ENCODE data around the gene ABCA4. TPM values are rescaled to one million over a fixed set of nuclear protein-coding genes. Genes with fewer than 3 reads are reported as not detected.

The ABCA4 gene
- total and polyA plus RNA-seq, 8 donors = 0.08 to 1.2 (median 0.37) TPM; not detected in 5

DNA sequence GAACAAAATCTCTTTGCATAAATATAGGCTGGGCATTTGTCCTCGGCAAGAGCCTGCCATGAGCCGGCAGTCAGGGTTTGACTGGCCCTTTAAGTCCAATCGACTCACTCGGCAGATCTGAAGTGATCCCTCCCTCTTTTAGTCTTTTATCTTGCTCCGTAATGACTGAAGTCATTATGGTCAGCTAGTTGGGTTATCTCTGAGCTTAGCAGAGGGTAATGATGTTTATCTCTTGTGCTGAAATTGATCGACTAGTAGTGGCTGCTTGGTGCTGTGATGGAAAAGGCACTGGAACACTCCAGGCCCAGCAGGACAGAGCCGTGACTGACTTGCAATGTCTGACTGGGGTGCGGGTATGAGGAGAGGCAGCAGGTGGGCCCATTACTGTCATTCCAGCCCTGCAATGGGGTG is 468 bp upstream of the ABCA4 start:
- TF ChIP-seq, protein P1, sequence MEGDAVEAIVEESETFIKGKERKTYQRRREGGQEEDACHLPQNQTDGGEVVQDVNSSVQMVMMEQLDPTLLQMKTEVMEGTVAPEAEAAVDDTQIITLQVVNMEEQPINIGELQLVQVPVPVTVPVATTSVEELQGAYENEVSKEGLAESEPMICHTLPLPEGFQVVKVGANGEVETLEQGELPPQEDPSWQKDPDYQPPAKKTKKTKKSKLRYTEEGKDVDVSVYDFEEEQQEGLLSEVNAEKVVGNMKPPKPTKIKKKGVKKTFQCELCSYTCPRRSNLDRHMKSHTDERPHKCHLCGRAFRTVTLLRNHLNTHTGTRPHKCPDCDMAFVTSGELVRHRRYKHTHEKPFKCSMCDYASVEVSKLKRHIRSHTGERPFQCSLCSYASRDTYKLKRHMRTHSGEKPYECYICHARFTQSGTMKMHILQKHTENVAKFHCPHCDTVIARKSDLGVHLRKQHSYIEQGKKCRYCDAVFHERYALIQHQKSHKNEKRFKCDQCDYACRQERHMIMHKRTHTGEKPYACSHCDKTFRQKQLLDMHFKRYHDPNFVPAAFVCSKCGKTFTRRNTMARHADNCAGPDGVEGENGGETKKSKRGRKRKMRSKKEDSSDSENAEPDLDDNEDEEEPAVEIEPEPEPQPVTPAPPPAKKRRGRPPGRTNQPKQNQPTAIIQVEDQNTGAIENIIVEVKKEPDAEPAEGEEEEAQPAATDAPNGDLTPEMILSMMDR (IDR thresholded peaks at IDR 0.05) = no peak
- TF ChIP-seq POLR2AphosphoS5 (IDR thresholded peaks at IDR 0.05) (no peak), EP300 (IDR thresholded peaks at IDR 0.05) (no peak), POLR2A (IDR thresholded peaks at IDR 0.05) (no peak)

DNA sequence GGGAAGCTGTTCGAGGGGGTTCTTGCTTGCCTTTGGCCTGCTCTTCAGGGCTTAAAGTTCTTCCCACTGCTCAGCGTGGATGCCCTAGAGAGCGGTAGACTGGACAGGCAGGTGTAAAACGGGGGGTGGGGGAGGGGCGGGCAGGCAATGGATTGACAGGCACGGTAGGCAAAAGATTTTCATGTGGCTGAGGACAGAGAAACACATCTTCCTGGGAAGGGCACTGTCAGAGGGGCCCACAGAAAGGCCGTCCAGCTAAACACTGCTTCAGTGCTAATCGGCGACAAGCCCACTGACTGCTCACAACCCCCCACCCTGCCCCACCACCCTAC is 412 bp downstream of the ABCA4 start:
- intact Hi-C loops (cut with DNase I; ENCODE audit: low total_unique reads) = no loop called here
- Histone ChIP-seq H3K27me3 (peaks cover 0 to 5% (median 0%) of the 10 kb centered on the region in 3 donors), H3K4me3 (no peak overlapping the region), H3K9me3 (no peaks in the 10 kb centered on the region), H3K4me1 (no peaks in the 10 kb centered on the region), H3K36me3 (no peaks in the 10 kb centered on the region), H3K27ac (no peak overlapping the region)
- WGBS, 5 donors = 73 to 89% (median 79%) methylated on average over 9 of the region's 9 CpGs
- TF ChIP-seq EP300 (IDR thresholded peaks at IDR 0.05) (no peak), POLR2A (IDR thresholded peaks at IDR 0.05) (no peak), POLR2AphosphoS5 (IDR thresholded peaks at IDR 0.05) (no peak)
- TF ChIP-seq, protein P1 (IDR thresholded peaks at IDR 0.05) = no peak
- DNase-seq = no peak

More for the DNA sequence above, 468 bp upstream of the ABCA4 start:
- no peaks in the 10 kb centered on the region for H3K4me1 ChIP-seq
- no peak overlapping the region for H3K4me3 ChIP-seq
- no peaks in the 10 kb centered on the region for H3K9me3 ChIP-seq
- intact Hi-C loops (cut with DNase I; ENCODE audit: low total_unique reads) = no loop called here
- H3K27me3 ChIP-seq = peaks cover 0 to 5% (median 0%) of the 10 kb centered on the region in 3 donors
- no peaks in the 10 kb centered on the region for H3K36me3 ChIP-seq
- 67 to 83% (median 73%) methylated on average over 8 of the region's 8 CpGs for WGBS, 5 donors
- no peak overlapping the region for H3K27ac ChIP-seq
- DNase-seq = no peak

DNA sequence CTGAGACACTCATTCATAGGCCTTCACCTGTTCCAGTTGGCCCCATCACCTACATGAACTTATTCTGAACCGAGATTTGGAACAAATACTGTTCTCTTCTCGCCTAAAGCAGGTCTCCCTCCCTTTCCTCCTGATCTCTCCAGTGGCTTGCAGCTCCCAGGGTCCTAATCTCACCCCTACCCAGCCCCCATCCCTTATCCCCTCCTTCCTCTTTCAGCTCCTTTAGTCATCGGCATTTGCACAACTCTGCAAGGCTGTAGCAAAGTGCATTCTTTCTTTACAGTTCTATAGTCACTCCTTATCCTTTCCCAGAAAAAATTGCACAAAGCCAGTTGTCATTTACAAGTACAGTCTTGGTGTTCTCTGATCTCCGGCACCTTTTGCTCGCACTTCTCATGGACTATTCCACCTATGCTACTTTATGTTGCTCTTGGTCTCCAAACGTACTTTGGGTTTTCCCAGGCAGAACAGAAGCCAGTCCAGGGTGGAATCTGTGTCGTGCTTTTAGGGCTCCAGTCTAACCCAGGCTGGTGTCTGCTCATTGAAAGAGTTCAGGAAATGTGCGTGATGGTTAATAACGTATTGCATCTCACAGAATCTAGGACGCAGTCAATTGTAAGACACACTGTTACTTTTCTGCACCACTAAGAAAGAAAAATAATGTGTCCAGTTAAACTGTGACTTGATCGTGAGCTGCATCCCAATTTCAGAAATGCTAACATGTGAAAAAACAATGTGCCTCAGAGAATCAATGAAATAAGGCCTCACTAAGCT is 965 bp downstream of the ABCA4 start:
- intact Hi-C loops (cut with DNase I; ENCODE audit: low total_unique reads) = no loop called here
- H3K27ac ChIP-seq = no peak overlapping the region
- no peaks in the 10 kb centered on the region for H3K9me3 ChIP-seq
- H3K4me3 ChIP-seq = no peak overlapping the region
- WGBS, 5 donors = 80 to 86% (median 85%) methylated on average over 11 of the region's 11 CpGs
- TF ChIP-seq POLR2A (IDR thresholded peaks at IDR 0.05) = no peak
- TF ChIP-seq, protein P1 (IDR thresholded peaks at IDR 0.05) = no peak
- H3K27me3 ChIP-seq = peaks cover 0 to 5% (median 0%) of the 10 kb centered on the region in 3 donors
- H3K4me1 ChIP-seq = no peaks in the 10 kb centered on the region
- no peaks in the 10 kb centered on the region for H3K36me3 ChIP-seq
- no peak for DNase-seq

DNA sequence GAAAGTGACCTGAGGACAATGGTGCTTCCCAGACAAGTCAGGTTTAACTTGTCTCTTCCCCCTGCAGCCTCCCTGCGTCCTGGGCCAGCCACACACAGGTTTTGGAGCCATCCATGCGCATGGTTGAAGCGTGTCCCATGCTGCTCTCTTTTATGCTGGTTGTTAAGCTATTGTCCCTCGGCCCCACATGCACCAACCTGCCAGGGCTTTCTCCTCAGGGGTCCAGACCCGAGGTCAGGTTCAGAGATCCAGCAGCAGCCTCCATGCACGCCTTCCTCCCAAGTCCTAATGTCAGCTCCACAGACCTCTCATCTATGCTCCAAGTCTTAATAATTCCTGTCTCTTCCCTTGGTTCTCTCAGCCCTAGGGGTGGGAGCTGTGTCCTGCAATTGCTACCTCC is 1.6 kb downstream of the ABCA4 start:
- TF ChIP-seq POLR2A (IDR thresholded peaks at IDR 0.05) = no peak
- TF ChIP-seq, protein P1 (IDR thresholded peaks at IDR 0.05) = no peak
- TF ChIP-seq POLR2AphosphoS5 (IDR thresholded peaks at IDR 0.05) = no peak
- no peak for TF ChIP-seq EP300 (IDR thresholded peaks at IDR 0.05)
- H3K9me3 ChIP-seq = no peaks in the 10 kb centered on the region
- 82 to 91% (median 89%) methylated on average over 6 of the region's 6 CpGs for WGBS, 5 donors

More for the DNA sequence above, 1.6 kb downstream of the ABCA4 start:
- Histone ChIP-seq H3K4me1 (no peaks in the 10 kb centered on the region), H3K27me3 (peaks cover 0 to 5% (median 0%) of the 10 kb centered on the region in 3 donors), H3K36me3 (no peaks in the 10 kb centered on the region), H3K27ac (no peak overlapping the region), H3K4me3 (no peak overlapping the region)
- DNase-seq = no peak
- intact Hi-C loops (cut with DNase I; ENCODE audit: low total_unique reads) = no loop called here

Measured in stomach (tissue), 9 donors.